Activated CD4-positive, alpha-beta memory T cell treated with anti-CD3 and anti-CD28 coated beads for 36 hours (primary cell): Measurements from ENCODE around the gene STOM. TPM values are rescaled to one million over a fixed set of nuclear protein-coding genes. Genes with fewer than 3 reads are reported as not detected.

Experiments used
- total RNA-seq, 2 experiments: library from RNA; stranded (reverse); gene quantifications; one replicate each; pipeline ENCODE4 v1.2.3, GENCODE V29; 2021

STOM gene
- total RNA-seq, 2 experiments from 2014 or later: 49.8 to 51.9 TPM

Other genes starting within 250 kb of the STOM start
- gene RAB14, start 168.4 kb downstream of the STOM start, total RNA-seq: 10 to 100 TPM; 58.2 to 58.5 TPM
- gene GSN, start 102.1 kb downstream of the STOM start, total RNA-seq: 1 to 10 TPM; 2.6 to 2.9 TPM
- not detected for gene GGTA1, start 129.6 kb upstream of the STOM start, total RNA-seq